Measurements from ENCODE around the gene ADCY1.

- TF ChIP-seq YY1 (IDR thresholded peaks at IDR 0.05; ENCODE audit: insufficient read depth, insufficient read length) (no peak), ZNF274 (IDR thresholded peaks at IDR 0.05; ENCODE audit: low read depth, low read length) (no peak)
Measured at GRCh38 chr7:45715471-45716352, 141.5 kb downstream of the ADCY1 start.

All from NT2/D1 (cell line).